GM12878 (cell line): ENCODE measurements around the gene PTPRC. TPM values are rescaled to one million over a fixed set of nuclear protein-coding genes. Genes with fewer than 3 reads are reported as not detected.

Experiments
- ATF7 ChIP-seq: fragments of 450-650 bp; IDR thresholded peaks from 2 replicates; pipeline ENCODE4 v1.6.1; 2016; ENCODE audit warnings: low read depth, mild to moderate bottlenecking
- BHLHE40 ChIP-seq, 2 experiments: fragments of 450-650 bp in 1 of 2; IDR thresholded peaks; 2 replicates each; pipeline ENCODE4 v1.6.1; 2011 to 2017; ENCODE audit warnings: low read depth in 2 of 2, borderline replicate concordance in 1 of 2, improper control_type of control experiment in 1 of 2, low read length in 1 of 2, mild to moderate bottlenecking in 1 of 2
- CHD1 ChIP-seq: IDR thresholded peaks from 2 replicates; pipeline ENCODE4 v1.6.1; 2012; ENCODE audit warnings: low read depth, low read length, improper control_type of control experiment
- KLF5 ChIP-seq: fragments of 450-650 bp; IDR thresholded peaks from 2 replicates; pipeline ENCODE4 v1.6.1; 2014; ENCODE audit warnings: mild to moderate bottlenecking; ENCODE audit not compliant: partially characterized antibody
- MYB ChIP-seq: fragments of 150-350 bp; IDR thresholded peaks from 2 replicates; pipeline ENCODE4 v1.6.1; 2014; ENCODE audit warnings: mild to moderate bottlenecking, low read depth, low read length, borderline replicate concordance
- NR2F1 ChIP-seq: fragments of 450-650 bp; conservative IDR thresholded peaks from 2 replicates; pipeline ENCODE4 v1.6.1; 2017; ENCODE audit warnings: mild to moderate bottlenecking
- NRF1 ChIP-seq: conservative IDR thresholded peaks from 2 replicates; pipeline ENCODE4 v1.6.1; 2011; ENCODE audit warnings: mild to moderate bottlenecking, low read depth, low read length, improper control_type of control experiment
- SREBF1 ChIP-seq: IDR thresholded peaks from 2 replicates; pipeline ENCODE4 v1.6.1; 2012; ENCODE audit warnings: mild to moderate bottlenecking, low read length
- WRNIP1 ChIP-seq: IDR thresholded peaks from 2 replicates; pipeline ENCODE4 v1.6.1; 2011; ENCODE audit warnings: low read depth, low read length, improper control_type of control experiment, borderline replicate concordance
- polyA plus RNA-seq, 11 experiments: library from polyadenylated mRNA; depleted of rRNA in 4 of 11; unstranded in 6 of 11; stranded (reverse) in 5 of 11; fragments of >200 nt; fragmentation: Nextera tagmentation in 4 of 11; fragmentation: Illumina TruSeq in 1 of 11; extraction: Ambion mirVana in 4 of 11; extraction: Trizol in 1 of 11; gene quantifications; 1 replicate in 1 of 11; 2 replicates in 10 of 11; pipeline versions ENCODE4 v1.2.1 to v1.2.3, GENCODE V29; 2011 to 2016; ENCODE audit warnings: inconsistent platforms in 2 of 11, missing spikeins in 2 of 11, low read depth in 1 of 11
- total RNA-seq, 4 experiments: library from RNA; depleted of rRNA in 3 of 4; stranded (reverse); fragments of >200 nt in 3 of 4; fragmentation: Illumina TruSeq in 1 of 4; extraction: Trizol in 1 of 4; gene quantifications; 2 replicates each; pipeline versions ENCODE4 v1.2.1 to v1.2.3, GENCODE V29; 2013 to 2021
- TF ChIP-seq, protein P1 (sequence below): fragments of 450-650 bp; IDR thresholded peaks from 2 replicates; pipeline ENCODE4 v1.6.1; 2017; ENCODE audit warnings: mild to moderate bottlenecking, low read depth, inconsistent platforms; ENCODE audit not compliant: poor library complexity, severe bottlenecking
- TF ChIP-seq, protein P2 (sequence below): fragments of 450-650 bp; formaldehyde crosslinking; IDR thresholded peaks from 2 replicates; pipeline ENCODE4 v1.5.0; 2022; ENCODE audit warnings: mild to moderate bottlenecking, missing genetic modification characterization
- TF ChIP-seq, protein P3 (sequence below): fragments of 450-650 bp; conservative IDR thresholded peaks from 2 replicates; pipeline ENCODE4 v1.6.1; 2017; ENCODE audit warnings: mild to moderate bottlenecking, moderate library complexity

The PTPRC gene
- total and polyA plus RNA-seq, 10 of the 15 experiments (the other 5 are each of a cell fraction or from before 2014, with no cell fraction given) = 72.9 to 221 (median 118) TPM

DNA sequence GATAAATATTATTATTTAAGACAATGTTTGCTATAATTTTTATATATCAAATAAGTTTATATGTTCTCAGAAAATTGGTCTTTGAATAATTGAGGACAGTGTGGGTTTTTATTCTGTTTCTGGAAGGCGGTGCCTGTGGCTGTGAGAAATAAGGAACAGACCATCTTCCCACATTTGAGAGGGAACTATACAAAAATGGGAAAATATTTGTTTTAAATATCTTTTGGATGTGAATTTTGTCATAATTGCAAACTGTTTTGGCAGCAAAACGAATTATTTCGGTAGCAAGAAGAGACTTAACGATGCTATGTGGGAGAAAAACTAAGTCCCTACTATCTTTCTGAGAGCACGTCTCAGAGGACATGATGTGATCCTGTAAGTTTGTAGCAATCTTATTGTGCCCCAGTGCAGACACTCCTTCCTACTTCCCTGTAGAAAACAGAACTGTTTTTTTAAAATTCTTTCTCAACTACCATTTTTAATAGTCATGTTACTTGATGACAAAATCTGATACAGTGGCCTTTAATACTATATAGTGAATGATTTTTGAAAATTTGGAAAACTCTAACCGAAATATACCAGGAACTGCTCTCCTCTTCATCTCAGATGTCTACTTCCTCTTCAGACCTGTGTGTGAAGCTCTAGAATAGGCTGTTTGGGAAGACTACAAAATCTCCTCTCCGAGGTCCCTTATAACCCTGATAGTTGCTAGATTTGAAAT is 25.4 kb downstream of the PTPRC start (continued):
- TF ChIP-seq BHLHE40 (IDR thresholded peaks at IDR 0.05; ENCODE audit: borderline replicate concordance in 1 of 2, low read depth in 2 of 2, low read length in 1 of 2) (peak in 1 of 2 experiments; percentile 34; a peak in 1 of 4 replicates), ATF7 (peak; percentile 85), NR2F1 (no peak), SREBF1 (no peak), KLF5 (no peak), MYB (no peak), WRNIP1 (no peak), NRF1 (no peak), CHD1 (no peak)
- TF ChIP-seq, protein P1, sequence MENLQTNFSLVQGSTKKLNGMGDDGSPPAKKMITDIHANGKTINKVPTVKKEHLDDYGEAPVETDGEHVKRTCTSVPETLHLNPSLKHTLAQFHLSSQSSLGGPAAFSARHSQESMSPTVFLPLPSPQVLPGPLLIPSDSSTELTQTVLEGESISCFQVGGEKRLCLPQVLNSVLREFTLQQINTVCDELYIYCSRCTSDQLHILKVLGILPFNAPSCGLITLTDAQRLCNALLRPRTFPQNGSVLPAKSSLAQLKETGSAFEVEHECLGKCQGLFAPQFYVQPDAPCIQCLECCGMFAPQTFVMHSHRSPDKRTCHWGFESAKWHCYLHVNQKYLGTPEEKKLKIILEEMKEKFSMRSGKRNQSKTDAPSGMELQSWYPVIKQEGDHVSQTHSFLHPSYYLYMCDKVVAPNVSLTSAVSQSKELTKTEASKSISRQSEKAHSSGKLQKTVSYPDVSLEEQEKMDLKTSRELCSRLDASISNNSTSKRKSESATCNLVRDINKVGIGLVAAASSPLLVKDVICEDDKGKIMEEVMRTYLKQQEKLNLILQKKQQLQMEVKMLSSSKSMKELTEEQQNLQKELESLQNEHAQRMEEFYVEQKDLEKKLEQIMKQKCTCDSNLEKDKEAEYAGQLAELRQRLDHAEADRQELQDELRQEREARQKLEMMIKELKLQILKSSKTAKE = peak; percentile 26
- TF ChIP-seq, protein P2, sequence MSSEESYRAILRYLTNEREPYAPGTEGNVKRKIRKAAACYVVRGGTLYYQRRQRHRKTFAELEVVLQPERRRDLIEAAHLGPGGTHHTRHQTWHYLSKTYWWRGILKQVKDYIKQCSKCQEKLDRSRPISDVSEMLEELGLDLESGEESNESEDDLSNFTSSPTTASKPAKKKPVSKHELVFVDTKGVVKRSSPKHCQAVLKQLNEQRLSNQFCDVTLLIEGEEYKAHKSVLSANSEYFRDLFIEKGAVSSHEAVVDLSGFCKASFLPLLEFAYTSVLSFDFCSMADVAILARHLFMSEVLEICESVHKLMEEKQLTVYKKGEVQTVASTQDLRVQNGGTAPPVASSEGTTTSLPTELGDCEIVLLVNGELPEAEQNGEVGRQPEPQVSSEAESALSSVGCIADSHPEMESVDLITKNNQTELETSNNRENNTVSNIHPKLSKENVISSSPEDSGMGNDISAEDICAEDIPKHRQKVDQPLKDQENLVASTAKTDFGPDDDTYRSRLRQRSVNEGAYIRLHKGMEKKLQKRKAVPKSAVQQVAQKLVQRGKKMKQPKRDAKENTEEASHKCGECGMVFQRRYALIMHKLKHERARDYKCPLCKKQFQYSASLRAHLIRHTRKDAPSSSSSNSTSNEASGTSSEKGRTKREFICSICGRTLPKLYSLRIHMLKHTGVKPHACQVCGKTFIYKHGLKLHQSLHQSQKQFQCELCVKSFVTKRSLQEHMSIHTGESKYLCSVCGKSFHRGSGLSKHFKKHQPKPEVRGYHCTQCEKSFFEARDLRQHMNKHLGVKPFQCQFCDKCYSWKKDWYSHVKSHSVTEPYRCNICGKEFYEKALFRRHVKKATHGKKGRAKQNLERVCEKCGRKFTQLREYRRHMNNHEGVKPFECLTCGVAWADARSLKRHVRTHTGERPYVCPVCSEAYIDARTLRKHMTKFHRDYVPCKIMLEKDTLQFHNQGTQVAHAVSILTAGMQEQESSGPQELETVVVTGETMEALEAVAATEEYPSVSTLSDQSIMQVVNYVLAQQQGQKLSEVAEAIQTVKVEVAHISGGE (CRISPR knock-in tag) = no peak
- TF ChIP-seq, protein P3, sequence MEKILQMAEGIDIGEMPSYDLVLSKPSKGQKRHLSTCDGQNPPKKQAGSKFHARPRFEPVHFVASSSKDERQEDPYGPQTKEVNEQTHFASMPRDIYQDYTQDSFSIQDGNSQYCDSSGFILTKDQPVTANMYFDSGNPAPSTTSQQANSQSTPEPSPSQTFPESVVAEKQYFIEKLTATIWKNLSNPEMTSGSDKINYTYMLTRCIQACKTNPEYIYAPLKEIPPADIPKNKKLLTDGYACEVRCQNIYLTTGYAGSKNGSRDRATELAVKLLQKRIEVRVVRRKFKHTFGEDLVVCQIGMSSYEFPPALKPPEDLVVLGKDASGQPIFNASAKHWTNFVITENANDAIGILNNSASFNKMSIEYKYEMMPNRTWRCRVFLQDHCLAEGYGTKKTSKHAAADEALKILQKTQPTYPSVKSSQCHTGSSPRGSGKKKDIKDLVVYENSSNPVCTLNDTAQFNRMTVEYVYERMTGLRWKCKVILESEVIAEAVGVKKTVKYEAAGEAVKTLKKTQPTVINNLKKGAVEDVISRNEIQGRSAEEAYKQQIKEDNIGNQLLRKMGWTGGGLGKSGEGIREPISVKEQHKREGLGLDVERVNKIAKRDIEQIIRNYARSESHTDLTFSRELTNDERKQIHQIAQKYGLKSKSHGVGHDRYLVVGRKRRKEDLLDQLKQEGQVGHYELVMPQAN = no peak
- TF ChIP-seq, all 136 proteins: peak for 5
